ENCODE measurements around the gene EVI5L.

DNA sequence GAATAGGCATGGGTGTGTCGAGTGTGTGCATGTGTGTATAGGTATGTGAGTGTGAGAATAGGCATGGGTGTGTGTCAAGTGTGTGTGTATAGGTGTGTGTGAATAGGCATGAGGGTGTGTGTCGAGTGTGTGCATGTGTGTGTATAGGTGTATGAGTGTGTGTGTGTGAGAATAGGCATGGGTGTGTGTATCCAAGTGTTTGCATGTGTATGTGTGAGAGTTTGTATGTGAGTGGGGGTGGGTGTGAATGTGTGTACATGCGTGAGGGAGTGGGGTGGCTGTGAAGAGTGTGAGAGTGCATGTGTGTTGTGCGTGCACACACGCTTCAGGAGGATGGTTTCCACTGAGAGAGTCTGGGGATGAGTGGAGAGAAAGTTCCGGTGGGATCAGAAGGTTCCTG is 13.5 kb downstream of the EVI5L start:
- TF ChIP-seq, protein P1, sequence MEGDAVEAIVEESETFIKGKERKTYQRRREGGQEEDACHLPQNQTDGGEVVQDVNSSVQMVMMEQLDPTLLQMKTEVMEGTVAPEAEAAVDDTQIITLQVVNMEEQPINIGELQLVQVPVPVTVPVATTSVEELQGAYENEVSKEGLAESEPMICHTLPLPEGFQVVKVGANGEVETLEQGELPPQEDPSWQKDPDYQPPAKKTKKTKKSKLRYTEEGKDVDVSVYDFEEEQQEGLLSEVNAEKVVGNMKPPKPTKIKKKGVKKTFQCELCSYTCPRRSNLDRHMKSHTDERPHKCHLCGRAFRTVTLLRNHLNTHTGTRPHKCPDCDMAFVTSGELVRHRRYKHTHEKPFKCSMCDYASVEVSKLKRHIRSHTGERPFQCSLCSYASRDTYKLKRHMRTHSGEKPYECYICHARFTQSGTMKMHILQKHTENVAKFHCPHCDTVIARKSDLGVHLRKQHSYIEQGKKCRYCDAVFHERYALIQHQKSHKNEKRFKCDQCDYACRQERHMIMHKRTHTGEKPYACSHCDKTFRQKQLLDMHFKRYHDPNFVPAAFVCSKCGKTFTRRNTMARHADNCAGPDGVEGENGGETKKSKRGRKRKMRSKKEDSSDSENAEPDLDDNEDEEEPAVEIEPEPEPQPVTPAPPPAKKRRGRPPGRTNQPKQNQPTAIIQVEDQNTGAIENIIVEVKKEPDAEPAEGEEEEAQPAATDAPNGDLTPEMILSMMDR (conservative IDR thresholded peaks at IDR 0.05; ENCODE audit: low read depth, low read length) = no peak
- no peak for TF ChIP-seq EZH2 (IDR thresholded peaks at IDR 0.05; ENCODE audit: low read length, unreplicated experiment)
